Fibroblast of lung (primary cell): ENCODE measurements around the gene YPEL3. TPM values are rescaled to one million over a fixed set of nuclear protein-coding genes. Genes with fewer than 3 reads are reported as not detected.

ENCODE experiments used
- DNase-seq, 2 donors: peaks; one replicate each; pipeline versions ENCODE4 v3.0.0 to v3.0.0-alpha.2; 2010; ENCODE audit warnings: low read depth in 2 of 2
- H2AFZ ChIP-seq: 2 replicates; pipeline ENCODE4 v1.5.1; 2012; ENCODE audit warnings: low read length, control low read depth, inconsistent platforms
- H3K27ac ChIP-seq: 2 replicates; pipeline ENCODE4 v1.5.1; 2011; ENCODE audit warnings: low read length, control low read depth; ENCODE audit not compliant: insufficient read depth
- H3K27me3 ChIP-seq: 2 replicates; pipeline ENCODE4 v1.5.1; 2011; ENCODE audit warnings: mild to moderate bottlenecking, low read length; ENCODE audit not compliant: control insufficient read depth, insufficient read depth
- H3K36me3 ChIP-seq: 2 replicates; pipeline ENCODE4 v1.5.1; 2011; ENCODE audit warnings: low read length; ENCODE audit not compliant: control insufficient read depth, insufficient read depth
- H3K4me1 ChIP-seq: 2 replicates; pipeline ENCODE4 v1.5.1; 2011; ENCODE audit warnings: low read length; ENCODE audit not compliant: control insufficient read depth, insufficient read depth; ENCODE audit errors: extremely low read depth
- H3K4me2 ChIP-seq: 2 replicates; pipeline ENCODE4 v1.5.1; 2011; ENCODE audit warnings: low read length, control low read depth; ENCODE audit not compliant: insufficient read depth; ENCODE audit errors: extremely low read depth
- H3K4me3 ChIP-seq, 4 experiments: fragments of 200-600 bp in 1 of 4; sonication (generic) in 1 of 4; replicated peaks in 1 of 4; 2 replicates each; pipeline ENCODE4 v1.5.1; 2011 to 2016; ENCODE audit warnings: low read length in 4 of 4, low read depth in 3 of 4, mild to moderate bottlenecking in 3 of 4, control low read depth in 2 of 4, inconsistent platforms in 1 of 4, mixed read lengths in 1 of 4; ENCODE audit not compliant: insufficient read depth in 1 of 4; ENCODE audit errors: control extremely low read depth in 1 of 4
- H3K79me2 ChIP-seq: 2 replicates; pipeline ENCODE4 v1.5.1; 2012; ENCODE audit warnings: mild to moderate bottlenecking, low read length, inconsistent platforms; ENCODE audit not compliant: control insufficient read depth, insufficient read depth
- H3K9ac ChIP-seq: 2 replicates; pipeline ENCODE4 v1.5.1; 2011; ENCODE audit warnings: mild to moderate bottlenecking, low read length, control low read depth; ENCODE audit not compliant: insufficient read depth
- H3K9me3 ChIP-seq: 2 replicates; pipeline ENCODE4 v1.5.1; 2012; ENCODE audit warnings: low read depth, low read length; ENCODE audit not compliant: control insufficient read depth, insufficient read depth
- H4K20me1 ChIP-seq: 2 replicates; pipeline ENCODE4 v1.5.1; 2011; ENCODE audit warnings: low read length; ENCODE audit not compliant: control insufficient read depth, insufficient read depth; ENCODE audit errors: extremely low read depth
- EZH2 ChIP-seq: IDR thresholded peaks from 2 replicates; pipeline ENCODE4 v1.5.1; 2012; ENCODE audit warnings: low read length, control low read depth, mild to moderate bottlenecking; ENCODE audit errors: missing control alignments
- polyA plus RNA-seq, 2 donors: library from polyadenylated mRNA; depleted of rRNA in 1 of 2; stranded (reverse) in 1 of 2; unstranded in 1 of 2; fragments of >200 nt; gene quantifications; 2 replicates each; pipeline ENCODE4 v1.2.1, GENCODE V29; 2011 to 2012; ENCODE audit warnings: missing spikeins in 1 of 2
- total RNA-seq: library from RNA; depleted of rRNA; stranded (reverse); fragments of >200 nt; gene quantifications from 2 replicates; pipeline ENCODE4 v1.2.1, GENCODE V29; 2014
- TF ChIP-seq, protein P1 (sequence below), 2 donors: IDR thresholded peaks in 1 of 2; conservative IDR thresholded peaks in 1 of 2; 1 replicate in 1 of 2; 2 replicates in 1 of 2; pipeline ENCODE4 v1.5.1; 2011 to 2012; ENCODE audit warnings: low read length in 2 of 2, control low read depth in 1 of 2, inconsistent platforms in 1 of 2, low read depth in 1 of 2, mild to moderate bottlenecking in 1 of 2

The YPEL3 gene
- total and polyA plus RNA-seq, 2 donors (not counting 1 experiment from before 2014, with no cell fraction given): 16.0 to 21.4 TPM

DNA sequence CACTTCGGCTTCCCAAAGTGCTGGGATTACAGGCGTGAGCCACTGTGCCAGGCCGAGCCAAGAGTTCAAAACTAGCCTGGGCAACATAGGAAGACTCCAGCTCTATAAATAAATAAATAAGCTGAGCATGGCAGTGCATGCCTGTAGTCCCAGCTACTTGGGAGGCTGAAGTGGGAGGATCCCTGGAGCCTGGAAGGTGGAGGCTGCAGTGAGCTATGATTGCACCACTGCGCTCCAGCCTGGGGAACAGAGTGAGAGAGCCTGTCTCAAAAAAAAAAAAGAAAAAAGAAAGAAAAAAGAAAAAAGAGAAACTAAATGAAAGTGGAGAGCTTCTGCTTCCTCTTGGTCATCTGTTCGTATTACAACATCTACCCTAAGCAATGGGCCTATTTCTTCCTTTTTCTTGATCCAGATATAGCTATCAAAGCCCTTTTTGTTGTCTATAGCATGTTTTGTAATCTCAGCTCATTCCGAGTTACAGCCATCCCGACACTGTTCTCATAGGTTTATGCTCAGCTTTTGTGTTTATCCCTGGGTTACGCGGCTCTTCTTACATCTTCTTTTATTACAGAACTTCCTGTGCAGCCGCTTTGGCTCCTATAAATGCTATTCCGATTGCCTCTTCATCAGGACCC is 41.1 kb upstream of the YPEL3 start:
- H3K9me3 ChIP-seq: no peaks in the 10 kb centered on the region
- no peaks in the 10 kb centered on the region for H3K4me1 ChIP-seq

GRCh38 chr16:30132591-30132990 is 36.6 kb upstream of the YPEL3 start:
- Histone ChIP-seq H3K36me3 (no peaks in the 10 kb centered on the region), H3K4me1 (no peaks in the 10 kb centered on the region), H3K79me2 (no peaks in the 10 kb centered on the region), H3K27ac (no peak overlapping the region), H3K27me3 (no peaks in the 10 kb centered on the region), H3K4me2 (no peak overlapping the region), H3K9me3 (no peaks in the 10 kb centered on the region), H3K9ac (no peak overlapping the region), H4K20me1 (no peaks in the 10 kb centered on the region), H3K4me3 (no peak overlapping the region), H2AFZ (no peak overlapping the region)
- DNase-seq: no peak
- TF ChIP-seq EZH2: no peak
- TF ChIP-seq, protein P1, sequence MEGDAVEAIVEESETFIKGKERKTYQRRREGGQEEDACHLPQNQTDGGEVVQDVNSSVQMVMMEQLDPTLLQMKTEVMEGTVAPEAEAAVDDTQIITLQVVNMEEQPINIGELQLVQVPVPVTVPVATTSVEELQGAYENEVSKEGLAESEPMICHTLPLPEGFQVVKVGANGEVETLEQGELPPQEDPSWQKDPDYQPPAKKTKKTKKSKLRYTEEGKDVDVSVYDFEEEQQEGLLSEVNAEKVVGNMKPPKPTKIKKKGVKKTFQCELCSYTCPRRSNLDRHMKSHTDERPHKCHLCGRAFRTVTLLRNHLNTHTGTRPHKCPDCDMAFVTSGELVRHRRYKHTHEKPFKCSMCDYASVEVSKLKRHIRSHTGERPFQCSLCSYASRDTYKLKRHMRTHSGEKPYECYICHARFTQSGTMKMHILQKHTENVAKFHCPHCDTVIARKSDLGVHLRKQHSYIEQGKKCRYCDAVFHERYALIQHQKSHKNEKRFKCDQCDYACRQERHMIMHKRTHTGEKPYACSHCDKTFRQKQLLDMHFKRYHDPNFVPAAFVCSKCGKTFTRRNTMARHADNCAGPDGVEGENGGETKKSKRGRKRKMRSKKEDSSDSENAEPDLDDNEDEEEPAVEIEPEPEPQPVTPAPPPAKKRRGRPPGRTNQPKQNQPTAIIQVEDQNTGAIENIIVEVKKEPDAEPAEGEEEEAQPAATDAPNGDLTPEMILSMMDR (conservative IDR thresholded peaks at IDR 0.05 in 1 of 2, IDR thresholded peaks at IDR 0.05 in 1 of 2; ENCODE audit: low read depth in 1 of 2, low read length in 2 of 2): no peak

More for the DNA sequence above, 41.1 kb upstream of the YPEL3 start:
- Histone ChIP-seq H2AFZ (no peak overlapping the region), H4K20me1 (no peaks in the 10 kb centered on the region), H3K36me3 (no peaks in the 10 kb centered on the region), H3K9ac (no peak overlapping the region), H3K4me2 (no peak overlapping the region), H3K4me3 (no peak overlapping the region), H3K27ac (no peak overlapping the region), H3K79me2 (no peaks in the 10 kb centered on the region), H3K27me3 (no peaks in the 10 kb centered on the region)
- DNase-seq: no peak
- no peak for TF ChIP-seq EZH2
- TF ChIP-seq, protein P1 (conservative IDR thresholded peaks at IDR 0.05 in 1 of 2, IDR thresholded peaks at IDR 0.05 in 1 of 2; ENCODE audit: low read depth in 1 of 2, low read length in 2 of 2): no peak

- no peak overlapping the region for H3K4me2 ChIP-seq
- H3K79me2 ChIP-seq: no peaks in the 10 kb centered on the region
- TF ChIP-seq, protein P1 (conservative IDR thresholded peaks at IDR 0.05 in 1 of 2, IDR thresholded peaks at IDR 0.05 in 1 of 2; ENCODE audit: low read depth in 1 of 2, low read length in 2 of 2): no peak
- TF ChIP-seq EZH2: no peak
- no peaks in the 10 kb centered on the region for H3K9me3 ChIP-seq
- H4K20me1 ChIP-seq: no peaks in the 10 kb centered on the region
- H2AFZ ChIP-seq: no peak overlapping the region
- no peak for DNase-seq
- no peaks in the 10 kb centered on the region for H3K36me3 ChIP-seq
- no peak overlapping the region for H3K4me3 ChIP-seq
- no peaks in the 10 kb centered on the region for H3K27me3 ChIP-seq
- no peak overlapping the region for H3K9ac ChIP-seq
- no peak overlapping the region for H3K27ac ChIP-seq
- H3K4me1 ChIP-seq: no peaks in the 10 kb centered on the region
These were observed 36.0 kb upstream of the YPEL3 start for GRCh38 chr16:30131869-30132475.
